Natural killer cell (primary cell): ENCODE results near the gene SOCS4. TPM values are rescaled to one million over a fixed set of nuclear protein-coding genes. Genes with fewer than 3 reads are reported as not detected.

Source experiments
- ATAC-seq, 3 donors: fragments of 150-1000 bp in 2 of 3; fragments of 200-7000 bp in 1 of 3; cut with Tn5 transposase; 1 replicate in 1 of 3; 2 replicates in 2 of 3; pipeline ENCODE4 v1.10.0; 2021; ENCODE audit warnings: mild to moderate bottlenecking in 2 of 3, moderate library complexity in 2 of 3
- DNase-seq, 2 donors: peaks; one replicate each; pipeline versions ENCODE4 v3.0.0 to v3.0.0-alpha.2; 2013 to 2021; ENCODE audit warnings: mixed read lengths in 1 of 2
- H3K27ac ChIP-seq: one replicate; pipeline ENCODE4 v1.5.1; 2013; ENCODE audit warnings: mild to moderate bottlenecking, low read length
- H3K27me3 ChIP-seq: one replicate; pipeline ENCODE4 v1.6.1; 2013; ENCODE audit warnings: low read length; ENCODE audit not compliant: control insufficient read depth, insufficient read depth
- H3K36me3 ChIP-seq: one replicate; pipeline ENCODE4 v1.6.1; 2013; ENCODE audit warnings: low read length; ENCODE audit not compliant: control insufficient read depth, insufficient read depth
- H3K4me1 ChIP-seq: one replicate; pipeline ENCODE4 v1.6.1; 2013; ENCODE audit warnings: low read length; ENCODE audit not compliant: control insufficient read depth, insufficient read depth
- H3K4me3 ChIP-seq: one replicate; pipeline ENCODE4 v1.5.1; 2013; ENCODE audit warnings: low read length
- H3K9me3 ChIP-seq: one replicate; pipeline ENCODE4 v1.6.1; 2013; ENCODE audit warnings: low read length; ENCODE audit not compliant: control insufficient read depth, insufficient read depth
- H3K27ac Mint-ChIP-seq, 2 donors: one replicate each; pipeline ENCODE4 v1.8.0; 2022; ENCODE audit warnings: mild to moderate bottlenecking in 2 of 2, mixed read lengths in 2 of 2, moderate library complexity in 1 of 2
- H3K27me3 Mint-ChIP-seq, 2 donors: one replicate each; pipeline ENCODE4 v1.8.0; 2022; ENCODE audit warnings: low read depth in 2 of 2, mixed read lengths in 2 of 2
- H3K36me3 Mint-ChIP-seq: one replicate; pipeline ENCODE4 v1.8.0; 2022; ENCODE audit warnings: mixed read lengths
- H3K4me1 Mint-ChIP-seq, 2 donors: one replicate each; pipeline ENCODE4 v1.8.0; 2022; ENCODE audit warnings: mixed read lengths in 2 of 2
- H3K4me3 Mint-ChIP-seq: one replicate; pipeline ENCODE4 v1.8.0; 2022; ENCODE audit warnings: mild to moderate bottlenecking, moderate library complexity, mixed read lengths
- H3K9me3 Mint-ChIP-seq, 2 donors: one replicate each; pipeline ENCODE4 v1.8.0; 2022; ENCODE audit warnings: mixed read lengths in 2 of 2
- CTCF ChIP-seq: fragments of 200-600 bp; IDR thresholded peaks from one replicate; pipeline ENCODE4 v1.8.0; 2022; ENCODE audit warnings: antibody characterized with exemption
- WGBS: methylation state at CpG from one replicate; pipeline ENCODE4 v1.1.7; 2013; ENCODE audit warnings: missing lambda C conversion rate; ENCODE audit not compliant: insufficient coverage; 5-methylcytosine and 5-hydroxymethylcytosine counted together
- intact Hi-C: fragments of 100-400 bp; cut with micrococcal nuclease; formaldehyde crosslinking; loops from one replicate; pipeline ENCODE4 v1.14.2; 2022
- total RNA-seq, 4 donors: library from RNA; stranded (reverse); fragments of 120-200 nt in 1 of 4; gene quantifications; one replicate each; pipeline versions ENCODE4 v1.2.3 to v1.2.4, GENCODE V29; 2013 to 2022

Gene SOCS4
- total RNA-seq, 3 donors from 2014 or later (not counting 1 experiment from before 2014, with no cell fraction given) = 17.6 to 21.9 (median 21.9) TPM

- H3K36me3 Mint-ChIP-seq = peaks cover 9% of the 10 kb centered on the region
- H3K4me1 Mint-ChIP-seq = no peaks in the 10 kb centered on the region
- H3K36me3 ChIP-seq = peaks cover 2% of the 10 kb centered on the region
- no peak overlapping the region for H3K27ac ChIP-seq
- ATAC-seq (no peak), DNase-seq (no peak)
- H3K9me3 Mint-ChIP-seq = no peaks in the 10 kb centered on the region
- no peak overlapping the region for H3K27ac Mint-ChIP-seq
- H3K4me1 ChIP-seq = no peaks in the 10 kb centered on the region
- WGBS = 97% methylated on average over 4 of the region's 4 CpGs
- no peak overlapping the region for H3K4me3 Mint-ChIP-seq
- no peaks in the 10 kb centered on the region for H3K9me3 ChIP-seq
- no peaks in the 10 kb centered on the region for H3K27me3 Mint-ChIP-seq
- intact Hi-C loops = no loop called here
- no peak for TF ChIP-seq CTCF
- H3K27me3 ChIP-seq = no peaks in the 10 kb centered on the region
- no peak overlapping the region for H3K4me3 ChIP-seq
Observed at GRCh38 chr14:54985156-54985555, 41.9 kb upstream of the SOCS4 start.

GRCh38 chr14:55000381-55000780 lies 26.7 kb upstream of the SOCS4 start:
- Histone ChIP-seq H3K36me3 (no peaks in the 10 kb centered on the region), H3K27ac (no peak overlapping the region), H3K4me3 (no peak overlapping the region), H3K4me1 (no peaks in the 10 kb centered on the region), H3K9me3 (no peaks in the 10 kb centered on the region), H3K27me3 (no peaks in the 10 kb centered on the region)
- peak in 1 of 2 donors; percentile 16 for DNase-seq
- Mint-ChIP-seq H3K27me3 (no peaks in the 10 kb centered on the region), H3K9me3 (no peaks in the 10 kb centered on the region), H3K27ac (peak overlapping the region in 1 of 2 donors; percentile 25), H3K4me1 (peaks cover 9 to 10% of the 10 kb centered on the region in 2 donors), H3K36me3 (no peaks in the 10 kb centered on the region), H3K4me3 (no peak overlapping the region)
- TF ChIP-seq CTCF = no peak
- WGBS = 49% methylated on average over 3 of the region's 3 CpGs
- intact Hi-C loops = no loop called here
- ATAC-seq = peak in 1 of 3 donors; percentile 61

- DNase-seq = no peak
- Histone ChIP-seq H3K27me3 (no peaks in the 10 kb centered on the region), H3K4me3 (no peak overlapping the region), H3K27ac (no peak overlapping the region), H3K4me1 (no peaks in the 10 kb centered on the region), H3K9me3 (no peaks in the 10 kb centered on the region), H3K36me3 (no peaks in the 10 kb centered on the region)
- Mint-ChIP-seq H3K4me3 (no peak overlapping the region), H3K27me3 (no peaks in the 10 kb centered on the region), H3K9me3 (no peaks in the 10 kb centered on the region), H3K36me3 (no peaks in the 10 kb centered on the region), H3K4me1 (peaks cover 5 to 6% of the 10 kb centered on the region in 2 donors), H3K27ac (no peak overlapping the region)
- 78% methylated on average over 3 of the region's 4 CpGs for WGBS
- no peak for ATAC-seq
- TF ChIP-seq CTCF = no peak
- intact Hi-C loops = no loop called here
Observed at GRCh38 chr14:55005071-55005470, 22.0 kb upstream of the SOCS4 start.

GRCh38 chr14:55015006-55015405 lies 12.0 kb upstream of the SOCS4 start:
- Histone ChIP-seq H3K4me1 (no peaks in the 10 kb centered on the region), H3K27me3 (no peaks in the 10 kb centered on the region), H3K4me3 (no peak overlapping the region), H3K9me3 (no peaks in the 10 kb centered on the region), H3K27ac (no peak overlapping the region), H3K36me3 (no peaks in the 10 kb centered on the region)
- TF ChIP-seq CTCF = no peak
- no peak overlapping the region for H3K4me3 Mint-ChIP-seq
- H3K27ac Mint-ChIP-seq = no peak overlapping the region
- DNase-seq (no peak), ATAC-seq (no peak)
- intact Hi-C loops = no loop called here
- no peaks in the 10 kb centered on the region for H3K27me3 Mint-ChIP-seq
- H3K4me1 Mint-ChIP-seq = no peaks in the 10 kb centered on the region
- H3K36me3 Mint-ChIP-seq = no peaks in the 10 kb centered on the region
- WGBS = 88% methylated on average over 2 of the region's 2 CpGs
- no peaks in the 10 kb centered on the region for H3K9me3 Mint-ChIP-seq
